GM19328 (cell line): ENCODE measurements around the gene ATP8B1.

Source experiments
- ATAC-seq: cut with Tn5 transposase; IDR thresholded peaks from one replicate; pipeline ENCODE4 v1.9.1; 2021; ENCODE audit warnings: mild to moderate bottlenecking, moderate library complexity; ENCODE audit not compliant: unreplicated experiment

The ATP8B1 gene

DNA sequence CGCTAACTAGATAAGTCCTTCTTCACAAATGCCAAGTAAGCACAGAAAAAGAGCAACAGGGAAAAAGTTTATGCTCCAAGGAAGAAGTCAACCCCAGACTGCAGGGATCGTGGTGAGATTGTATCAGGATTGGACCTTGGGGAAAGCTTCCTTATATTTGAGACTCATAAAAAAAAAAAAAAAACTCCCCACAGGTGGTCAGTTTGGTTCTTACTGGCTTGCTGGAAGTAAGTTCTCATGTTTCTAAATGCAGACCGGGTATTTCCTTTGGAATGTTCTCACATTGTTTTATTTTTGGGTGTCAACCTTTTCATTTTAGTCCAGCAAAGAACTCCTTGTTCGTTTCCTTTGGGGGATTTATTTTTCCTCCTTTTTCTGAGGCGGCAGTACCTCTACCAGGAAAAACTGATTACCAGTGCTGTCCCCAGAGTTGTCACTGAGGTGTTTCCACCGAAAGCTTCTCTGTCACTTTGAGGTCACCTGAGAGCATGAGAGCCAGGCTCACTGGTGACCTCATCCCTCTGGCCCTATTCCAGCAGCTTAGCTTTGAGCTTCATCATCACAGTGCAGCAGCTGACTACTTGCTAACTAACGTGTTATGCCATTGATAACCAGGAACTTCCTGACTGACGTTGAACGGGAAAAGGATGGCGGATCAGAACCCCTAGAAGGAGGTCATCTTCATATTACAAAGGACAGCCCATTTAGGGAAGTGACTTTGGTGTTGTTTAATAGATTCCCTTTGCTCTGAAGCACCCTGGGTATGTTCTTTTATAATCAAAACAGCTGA, 16.8 kb upstream of the ATP8B1 start:
- ATAC-seq: no peak

DNA sequence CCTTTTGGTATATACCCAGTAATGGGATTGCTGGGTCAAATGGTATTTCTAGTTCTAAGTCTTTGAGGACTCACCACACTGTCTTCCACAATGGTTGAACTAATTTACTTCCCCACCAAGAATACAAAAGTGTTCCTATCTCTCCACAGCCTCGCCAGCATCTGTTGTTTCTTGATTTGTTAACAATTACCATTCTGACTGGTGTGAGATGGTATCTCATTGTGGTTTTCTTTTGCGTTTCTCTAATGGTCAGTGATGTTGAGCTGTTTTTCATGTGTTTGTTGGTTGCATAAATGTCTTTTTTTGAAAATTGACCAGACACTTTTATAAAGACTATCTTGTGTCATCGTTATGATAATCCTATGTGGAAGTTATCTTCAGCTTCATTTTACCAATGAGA, 16.0 kb upstream of the ATP8B1 start:
- ATAC-seq: no peak

DNA sequence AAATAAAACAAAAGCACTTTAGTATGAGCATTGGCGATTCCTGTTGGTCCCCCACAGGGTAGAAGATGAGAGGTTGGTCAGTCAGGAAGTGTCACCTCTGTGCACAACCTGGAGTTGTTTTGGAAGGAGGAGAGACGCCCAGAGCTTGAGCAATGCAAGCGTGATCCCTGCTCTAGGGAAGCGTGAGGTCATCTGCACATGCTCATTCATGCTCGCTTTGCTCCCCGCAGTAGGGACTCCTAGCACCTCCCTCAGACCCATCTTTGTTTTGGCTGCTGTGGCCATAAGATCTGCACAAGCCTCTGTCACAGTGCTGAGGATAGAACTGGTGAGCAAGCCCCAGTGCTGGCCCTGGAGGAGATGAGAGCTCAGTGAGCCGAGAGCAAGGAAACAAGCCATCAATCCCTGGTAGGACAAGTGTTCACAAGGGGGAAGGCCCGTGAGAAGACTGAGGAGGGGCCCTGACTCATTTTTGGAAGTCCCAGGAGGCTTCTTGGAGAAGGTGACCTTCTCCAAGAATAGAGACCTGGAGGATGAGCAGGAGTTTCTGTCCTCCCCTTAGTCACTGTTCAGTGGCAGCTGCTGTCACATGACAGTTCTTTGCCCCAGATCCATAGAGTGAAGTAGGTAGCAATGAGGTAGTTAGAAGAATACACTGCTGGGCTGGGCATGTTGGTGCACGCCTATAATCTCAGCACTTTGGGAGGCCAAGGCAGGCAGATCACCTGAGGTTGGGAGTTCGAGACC, 13.3 kb upstream of the ATP8B1 start:
- no peak for ATAC-seq

DNA sequence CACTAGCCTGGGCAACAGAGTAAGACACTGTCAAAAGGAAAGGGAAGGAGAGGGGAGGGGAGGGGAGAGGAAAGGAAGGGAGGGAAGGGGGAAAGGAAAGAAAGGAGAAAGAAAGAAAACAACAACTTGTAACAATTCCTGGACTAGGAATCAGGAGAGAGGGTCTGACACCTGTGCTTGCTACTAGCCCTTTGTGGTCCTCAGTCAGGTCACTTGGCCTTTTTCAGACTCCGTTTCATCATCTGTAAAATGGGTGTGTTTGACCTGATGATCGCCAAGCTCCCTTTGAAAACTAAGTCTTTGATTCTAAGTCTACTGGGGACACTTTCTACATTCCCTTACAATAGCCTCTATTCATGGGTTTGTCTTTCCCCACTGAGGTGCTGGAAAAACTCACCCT, 11.4 kb upstream of the ATP8B1 start:
- no peak for ATAC-seq

DNA sequence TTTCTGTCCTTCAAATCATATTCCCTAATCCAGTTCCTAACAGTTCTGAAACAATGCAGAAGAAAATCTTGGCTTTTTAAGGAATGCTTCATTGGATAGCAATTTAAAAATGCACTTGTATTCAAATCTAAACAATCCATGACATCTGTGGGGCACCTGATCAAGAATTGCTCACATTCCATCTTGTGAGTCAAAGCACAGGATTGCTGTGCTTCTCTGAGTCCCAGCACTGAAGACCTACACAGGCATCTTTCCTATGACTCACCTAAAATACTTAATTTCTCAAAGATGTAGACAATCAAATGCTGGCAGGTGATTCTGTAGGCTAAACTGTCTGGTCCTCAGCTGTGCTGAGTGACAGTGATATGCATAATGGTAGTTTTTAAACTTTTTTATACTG, 10.1 kb upstream of the ATP8B1 start:
- ATAC-seq: no peak

DNA sequence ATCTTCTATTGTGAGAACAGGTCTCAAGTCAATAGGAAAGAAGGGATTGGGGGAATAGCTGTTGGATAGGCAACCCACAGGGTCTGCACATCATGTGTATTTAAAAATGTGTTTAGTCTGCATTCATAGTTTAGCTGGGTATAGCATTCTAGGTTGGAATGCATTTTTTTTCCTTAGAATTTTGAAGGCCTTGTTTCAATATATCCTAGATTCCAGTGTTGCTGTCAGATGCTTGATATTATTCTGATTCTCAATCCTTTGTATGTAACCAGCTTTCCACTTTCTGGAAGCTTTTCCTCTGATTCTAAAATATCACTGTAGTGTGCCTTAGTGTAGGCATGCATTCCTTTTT, 9.0 kb upstream of the ATP8B1 start:
- no peak for ATAC-seq

DNA sequence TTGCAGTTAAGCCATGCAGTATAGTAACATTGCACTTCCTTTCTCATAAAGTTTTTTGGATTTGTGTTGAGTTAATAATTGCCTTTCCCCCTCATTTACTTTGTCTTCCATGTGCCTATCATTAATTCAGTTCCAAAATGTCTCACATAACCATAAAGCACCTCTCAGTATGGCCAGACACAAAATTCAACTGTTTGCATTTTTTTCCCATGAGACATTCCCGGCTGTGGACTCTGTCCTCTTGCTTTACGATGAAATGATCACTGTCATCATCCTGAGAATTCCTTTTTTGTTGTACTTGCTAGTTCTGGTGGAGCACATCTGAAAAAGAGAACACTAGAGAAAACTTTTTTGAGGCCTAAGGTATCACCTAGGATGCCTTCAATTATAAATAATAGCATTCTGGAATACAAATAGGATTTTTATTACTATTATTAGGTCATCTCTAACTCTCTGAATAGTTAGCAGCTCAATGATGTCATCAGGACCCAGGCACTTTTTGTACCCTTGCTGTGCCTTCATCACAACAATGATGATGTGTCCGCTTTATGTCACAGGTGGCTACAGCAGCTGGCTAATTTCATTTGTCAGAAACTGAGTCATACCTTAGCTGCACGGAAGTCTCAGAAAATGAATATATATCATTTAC, 8.5 kb upstream of the ATP8B1 start:
- no peak for ATAC-seq

DNA sequence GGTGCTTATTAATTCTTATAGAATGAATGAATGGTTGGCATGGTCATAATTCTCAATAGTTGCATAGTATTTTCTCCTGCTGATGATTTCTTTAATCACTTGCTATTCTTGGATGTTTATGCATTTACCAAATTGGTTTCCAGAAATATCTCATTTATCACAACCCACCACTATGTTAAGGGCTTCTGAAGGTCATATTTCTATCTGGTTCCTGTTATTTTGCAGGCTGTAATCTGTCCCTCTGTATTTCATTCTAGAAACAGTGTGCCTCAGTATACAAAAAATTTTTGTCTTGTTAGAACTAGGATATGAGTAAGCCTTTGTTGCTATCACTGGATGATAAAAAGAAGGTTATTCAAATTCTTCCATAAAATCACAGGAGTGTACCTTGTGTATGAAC, 6.1 kb upstream of the ATP8B1 start:
- no peak for ATAC-seq

DNA sequence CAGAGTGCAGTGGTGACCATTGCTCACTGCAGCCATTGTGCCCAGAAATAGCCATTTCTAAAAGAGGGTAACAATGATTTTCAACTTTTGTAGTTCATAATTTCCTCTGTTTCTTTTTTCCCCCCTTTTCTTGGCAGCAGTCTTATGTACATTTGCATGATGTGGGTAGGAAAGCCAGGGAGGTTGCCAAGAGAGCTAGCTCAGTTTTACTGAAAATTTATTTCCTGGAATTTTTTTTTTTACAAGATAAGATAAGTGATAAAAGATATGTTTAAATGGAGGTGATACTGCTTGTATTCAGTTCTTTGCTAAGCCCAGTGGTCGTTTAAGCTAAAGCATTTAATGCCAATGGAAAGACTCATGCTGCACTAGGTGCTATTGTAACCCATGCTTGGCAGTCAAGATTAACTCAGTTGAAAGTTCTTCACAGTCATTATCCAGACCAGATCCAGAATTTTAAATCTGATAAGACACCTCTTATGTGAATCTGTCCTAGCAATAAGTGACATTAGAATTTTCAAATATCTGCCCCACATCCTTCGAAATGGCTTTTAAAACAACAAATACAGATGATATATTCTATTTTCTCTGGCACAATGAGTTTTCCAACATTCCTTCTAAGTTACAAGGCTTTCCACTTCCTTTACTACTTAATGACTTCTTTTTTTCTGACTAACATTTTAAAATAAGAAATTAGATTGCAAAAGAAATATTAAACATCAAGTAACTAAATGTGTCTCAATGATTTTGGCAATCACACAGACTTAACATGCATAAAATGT, 4.4 kb upstream of the ATP8B1 start:
- ATAC-seq: no peak

DNA sequence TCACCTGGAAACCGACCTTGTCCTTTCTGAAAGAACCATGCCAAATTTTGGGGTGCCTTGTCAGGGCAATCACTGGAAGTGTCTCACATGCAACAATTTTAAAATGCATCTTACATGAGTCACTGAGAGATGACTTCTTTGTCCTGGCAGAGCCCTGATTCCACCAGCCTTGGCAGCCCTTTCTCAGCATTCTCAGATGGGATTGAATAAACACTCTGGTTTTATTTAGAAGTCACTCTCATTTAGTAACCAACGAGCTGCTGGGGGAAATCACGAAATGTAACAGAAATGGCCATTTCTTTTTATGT, 3.8 kb upstream of the ATP8B1 start:
- ATAC-seq: no peak

DNA sequence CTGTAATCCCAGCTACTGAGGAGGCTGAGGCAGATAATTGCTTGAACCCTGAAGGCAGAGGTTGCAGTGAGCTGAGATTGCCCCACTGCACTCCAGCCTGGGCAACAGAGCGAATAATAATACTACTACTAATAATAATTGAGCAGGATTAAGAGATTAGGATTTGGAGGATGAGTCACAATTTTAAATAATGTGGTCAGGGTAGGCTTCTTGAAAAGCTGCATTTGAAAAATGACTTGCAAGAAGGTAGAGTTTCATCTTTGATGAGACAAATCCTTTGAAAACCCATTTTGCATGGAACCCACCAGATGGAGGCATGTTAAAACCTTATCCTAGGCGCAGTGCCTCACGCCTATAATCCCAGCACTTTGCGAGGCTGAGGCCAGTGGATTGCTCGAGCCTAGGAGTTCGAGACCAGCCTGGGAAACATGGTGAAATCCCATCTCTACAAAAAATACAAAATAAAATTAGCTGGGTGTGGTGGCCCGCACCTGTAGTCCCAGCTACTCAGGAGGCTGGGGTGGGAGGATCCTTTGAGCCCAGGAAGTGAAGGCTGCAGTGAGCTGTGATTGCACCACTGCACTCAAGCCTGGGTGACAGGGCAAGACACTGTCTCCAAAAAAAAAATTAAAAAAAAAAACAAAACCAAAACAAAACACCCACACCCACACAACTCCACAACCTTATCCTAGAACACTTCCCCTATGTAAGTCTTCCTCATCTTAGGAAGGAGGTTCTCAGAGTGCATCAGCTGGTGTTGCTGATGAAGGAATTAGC, 3.3 kb upstream of the ATP8B1 start:
- ATAC-seq: no peak

DNA sequence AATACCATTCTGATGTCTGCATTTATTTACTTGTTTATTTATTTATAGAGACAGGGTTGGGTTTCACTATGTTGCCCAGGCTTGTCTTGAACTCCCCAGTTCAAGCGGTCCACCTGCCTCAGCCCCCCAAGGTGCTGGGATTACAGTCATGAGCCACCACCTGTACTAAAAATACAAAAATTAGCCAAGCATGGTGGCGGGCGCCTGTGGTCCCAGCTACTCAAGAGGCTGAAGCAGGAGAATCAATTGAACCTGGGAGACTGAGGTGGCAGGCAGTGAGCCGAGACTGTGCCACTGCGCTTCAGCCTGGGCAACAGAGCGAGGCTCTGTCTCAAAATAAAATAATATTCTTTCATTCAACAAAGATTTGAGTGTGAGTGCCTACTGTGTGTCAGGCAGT, 2.0 kb upstream of the ATP8B1 start:
- ATAC-seq: no peak

DNA sequence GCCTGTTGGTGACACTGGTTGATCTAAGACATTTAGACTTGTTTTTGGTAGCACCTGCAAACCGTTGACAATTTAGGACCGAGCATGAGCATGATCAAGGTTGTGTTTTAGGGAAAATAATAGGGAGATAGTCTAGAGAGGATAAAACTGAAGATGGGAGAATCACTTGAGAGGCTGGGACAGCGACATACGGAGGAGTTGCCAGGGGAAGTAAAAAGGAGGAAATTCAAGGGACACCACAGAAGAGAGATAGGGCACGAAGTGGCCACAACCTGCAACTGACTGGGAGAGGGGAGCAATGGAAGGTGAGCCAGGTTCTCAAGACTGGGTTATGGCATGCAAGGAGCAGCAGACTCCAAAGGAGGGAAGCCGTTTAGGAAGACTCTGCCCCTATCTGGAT, 1.4 kb upstream of the ATP8B1 start:
- no peak for ATAC-seq

DNA sequence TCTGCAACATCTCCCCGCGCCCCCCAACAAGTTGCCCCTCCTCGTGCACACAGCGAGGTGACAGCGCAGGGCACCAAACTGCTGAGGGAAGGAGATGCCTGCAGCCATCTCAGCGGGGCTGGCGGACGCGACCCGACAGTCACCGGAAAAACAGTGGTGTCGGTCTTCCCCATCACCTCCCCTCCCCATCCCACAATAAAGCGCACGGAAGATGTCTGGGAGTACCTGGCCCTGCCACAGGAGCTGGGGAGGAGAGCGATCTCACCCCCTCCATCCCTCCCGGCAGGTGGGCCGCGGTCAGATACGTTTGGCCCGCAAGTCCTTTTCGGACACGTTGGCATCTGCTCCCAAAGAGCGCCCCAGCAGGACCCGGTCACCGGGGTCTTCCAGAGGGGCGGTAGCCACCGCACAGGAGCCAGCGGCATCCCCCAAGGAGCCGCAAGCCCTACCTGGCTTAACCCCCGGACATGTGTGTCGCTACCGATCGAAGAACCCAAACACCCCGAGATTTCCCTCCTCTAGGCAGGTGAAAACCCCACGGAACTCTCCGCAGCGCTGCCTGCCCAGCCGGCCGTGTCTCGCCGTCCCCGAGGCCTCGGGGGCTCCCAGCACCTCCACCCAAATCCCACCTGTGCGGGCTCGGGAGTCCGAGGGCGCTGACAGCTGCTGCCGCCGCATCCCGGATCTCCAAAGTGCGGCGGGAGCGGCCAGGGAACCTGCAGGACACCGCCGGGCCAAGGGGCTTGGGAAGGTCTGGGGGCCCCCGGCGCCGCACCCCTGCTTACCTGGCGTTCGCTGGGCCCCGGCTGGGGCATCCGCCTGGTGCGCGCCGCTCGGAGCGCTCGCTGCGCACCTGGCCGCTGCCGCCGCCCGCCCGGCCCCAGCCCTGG, 657 bp downstream of the ATP8B1 start:
- ATAC-seq: no peak

DNA sequence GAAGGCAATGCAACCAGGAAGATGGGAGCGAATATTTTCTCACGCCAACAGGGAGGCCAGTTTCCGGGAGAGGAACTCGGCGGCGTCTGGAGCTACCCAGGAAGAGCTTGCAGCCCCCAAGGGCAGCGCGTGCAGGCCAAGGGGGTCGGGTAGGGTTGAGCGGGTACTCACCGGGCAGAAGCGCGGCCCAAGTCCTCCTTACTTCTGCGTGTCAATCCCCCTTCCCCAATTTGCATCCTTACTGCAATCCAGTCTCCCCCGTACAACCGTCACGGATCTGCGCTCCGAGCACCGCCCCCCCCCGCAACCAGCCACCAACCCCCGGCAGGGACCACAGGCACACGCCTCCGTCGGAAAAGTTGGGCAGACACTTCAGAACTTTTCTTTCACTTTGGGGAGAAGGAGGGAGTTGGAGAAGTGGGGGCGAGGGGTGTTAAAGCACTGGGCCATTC, 1.3 kb downstream of the ATP8B1 start:
- no peak for ATAC-seq

DNA sequence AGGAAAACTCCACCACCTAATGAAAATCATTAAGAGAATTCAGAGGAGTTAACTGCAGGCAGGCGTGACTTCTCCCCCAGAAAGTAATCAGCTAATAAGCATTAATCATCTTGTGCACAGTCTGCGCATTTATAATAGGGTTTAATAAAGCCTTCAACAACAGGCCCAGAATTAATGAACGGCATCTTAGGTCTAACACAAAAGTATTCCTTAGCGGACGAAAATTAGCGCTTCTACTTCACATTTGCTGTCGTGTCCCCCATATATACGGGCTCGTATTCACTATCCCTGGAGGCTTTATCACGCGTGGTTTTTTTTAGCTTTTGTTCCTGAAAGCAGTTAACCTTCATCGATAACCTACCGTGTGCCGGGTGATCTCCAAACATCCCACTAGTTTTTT, 1.8 kb downstream of the ATP8B1 start:
- ATAC-seq: no peak

DNA sequence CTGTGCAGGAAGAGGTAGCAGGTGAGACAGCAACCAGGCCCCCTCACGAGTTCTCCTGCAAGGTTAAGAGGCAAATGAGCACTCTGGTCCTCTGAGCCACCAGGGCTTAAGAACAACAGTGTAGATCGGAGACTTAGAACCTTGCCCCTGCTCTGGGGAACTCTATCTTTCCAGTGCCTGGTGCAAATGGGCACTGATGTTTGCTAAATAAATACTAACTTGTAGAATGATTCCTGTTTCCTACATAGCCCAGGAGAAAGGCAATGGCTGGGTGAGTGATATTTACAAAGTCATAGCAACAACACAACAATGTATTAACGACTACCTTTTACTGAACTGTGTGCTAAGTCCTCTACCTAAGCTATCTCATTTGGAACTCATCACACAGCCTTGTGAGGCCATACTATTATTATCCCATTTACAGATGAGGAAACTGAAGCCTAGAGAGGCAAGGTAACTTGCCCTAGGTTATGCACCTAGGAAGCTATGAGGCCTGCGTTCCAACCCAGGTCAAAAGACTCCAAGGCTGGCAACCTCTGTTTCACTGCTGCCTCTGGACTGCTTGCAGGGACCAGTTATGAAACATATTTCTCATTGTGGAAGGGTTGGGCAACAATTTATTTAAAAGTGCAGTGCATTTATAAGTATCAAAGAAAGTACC, 4.3 kb downstream of the ATP8B1 start:
- no peak for ATAC-seq

DNA sequence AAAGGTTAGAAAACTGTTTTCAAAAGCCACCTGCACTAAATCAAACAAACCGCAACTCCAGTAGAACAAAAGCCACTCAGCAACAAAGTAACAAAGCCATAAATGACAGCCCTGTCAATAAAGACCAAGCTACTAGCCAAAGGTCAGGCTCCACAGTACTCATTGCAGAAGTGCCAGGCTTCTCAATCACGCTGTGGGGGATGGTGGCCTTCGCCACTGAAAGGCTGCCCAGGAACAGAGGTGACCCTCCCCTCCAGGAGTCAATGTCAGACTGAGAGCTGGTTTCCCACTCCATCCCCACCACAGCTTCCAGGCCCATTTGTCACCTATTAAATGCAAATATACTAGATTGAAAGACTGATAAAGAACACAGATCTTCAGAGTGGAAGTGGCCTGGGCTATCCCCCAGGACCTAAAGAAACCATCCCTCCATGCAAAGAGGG, 5.9 kb downstream of the ATP8B1 start:
- ATAC-seq: no peak
